Parathyroid adenoma (tissue), 2 donors: ENCODE results near the gene TAP2.

Source experiments
- H2AFZ ChIP-seq: fragments of 300-600 bp; sonication (generic); one replicate; pipeline ENCODE4 v1.7.0; 2017; ENCODE audit warnings: antibody characterized with exemption, mild to moderate bottlenecking
- H3K27ac ChIP-seq: fragments of 300-600 bp; sonication (generic); one replicate; pipeline ENCODE4 v1.7.0; 2017
- H3K27me3 ChIP-seq: fragments of 300-600 bp; sonication (generic); one replicate; pipeline ENCODE4 v1.7.0; 2017; ENCODE audit warnings: low read length; ENCODE audit not compliant: control insufficient read depth, insufficient read depth
- H3K36me3 ChIP-seq: fragments of 300-600 bp; sonication (generic); one replicate; pipeline ENCODE4 v1.7.0; 2017; ENCODE audit warnings: low read length; ENCODE audit not compliant: control insufficient read depth, insufficient read depth
- H3K4me1 ChIP-seq: fragments of 300-600 bp; sonication (generic); one replicate; pipeline ENCODE4 v1.7.0; 2017; ENCODE audit warnings: control low read depth
- H3K4me2 ChIP-seq: fragments of 300-600 bp; sonication (generic); one replicate; pipeline ENCODE4 v1.7.0; 2017; ENCODE audit warnings: low read length
- H3K4me3 ChIP-seq: fragments of 300-600 bp; sonication (generic); one replicate; pipeline ENCODE4 v1.7.0; 2017; ENCODE audit warnings: low read depth, low read length
- H3K79me2 ChIP-seq: fragments of 300-600 bp; sonication (generic); one replicate; pipeline ENCODE4 v1.7.0; 2017; ENCODE audit warnings: control low read depth
- H3K9ac ChIP-seq: fragments of 300-600 bp; sonication (generic); one replicate; pipeline ENCODE4 v1.7.0; 2017; ENCODE audit warnings: mild to moderate bottlenecking
- H3K9me3 ChIP-seq: fragments of 300-600 bp; sonication (generic); one replicate; pipeline ENCODE4 v1.7.0; 2017; ENCODE audit warnings: low read length; ENCODE audit not compliant: control insufficient read depth
- CTCF ChIP-seq: fragments of 300-600 bp; sonication (generic); IDR thresholded peaks from one replicate; pipeline ENCODE4 v1.7.0; 2017; ENCODE audit warnings: antibody characterized with exemption, mild to moderate bottlenecking
- donor health status: primary hyperparathyroidism.

TAP2 gene

GRCh38 chr6:32855467-32856174 is 17.1 kb upstream of the TAP2 start:
- Histone ChIP-seq H3K4me1 (peaks cover 5% of the 10 kb centered on the region), H3K9me3 (no peaks in the 10 kb centered on the region), H3K27ac (no peak overlapping the region), H3K27me3 (no peaks in the 10 kb centered on the region), H3K9ac (no peak overlapping the region), H3K4me2 (no peak overlapping the region), H3K4me3 (no peak overlapping the region), H3K79me2 (no peaks in the 10 kb centered on the region), H2AFZ (no peak overlapping the region), H3K36me3 (no peaks in the 10 kb centered on the region)
- TF ChIP-seq CTCF, result no peak

GRCh38 chr6:32854376-32855178 is 16.0 kb upstream of the TAP2 start:
- Histone ChIP-seq H3K4me1 (peaks cover 5% of the 10 kb centered on the region), H2AFZ (peak overlapping the region; percentile 99), H3K9me3 (no peaks in the 10 kb centered on the region), H3K9ac (no peak overlapping the region), H3K27me3 (no peaks in the 10 kb centered on the region), H3K27ac (peak overlapping the region; percentile 93), H3K79me2 (no peaks in the 10 kb centered on the region), H3K4me3 (peak overlapping the region; percentile 89), H3K36me3 (no peaks in the 10 kb centered on the region), H3K4me2 (peak overlapping the region; percentile 100)
- TF ChIP-seq CTCF, result no peak

- peak within 1 kb of the TSS; percentile 100 for H3K4me2 ChIP-seq
- no peaks in the 10 kb centered on the region for H3K36me3 ChIP-seq
- peak within 1 kb of the TSS; percentile 89 for H3K4me3 ChIP-seq
- peak within 1 kb of the TSS; percentile 93 for H3K27ac ChIP-seq
- H2AFZ ChIP-seq, result peak within 1 kb of the TSS; percentile 99
- H3K4me1 ChIP-seq, result peaks cover 5% of the 10 kb centered on the region
- H3K79me2 ChIP-seq, result no peaks in the 10 kb centered on the region
- H3K9ac ChIP-seq, result peak within 1 kb of the TSS; percentile 16
- no peaks in the 10 kb centered on the region for H3K9me3 ChIP-seq
- no peaks in the 10 kb centered on the region for H3K27me3 ChIP-seq
- TF ChIP-seq CTCF, result peak; percentile 97
These were observed 15.2 kb upstream of the TAP2 start, which contains the start of the genes PSMB9 and TAP1 for GRCh38 chr6:32853541-32854375. Gene PSMB9 (plus strand): TSS chr6:32854192. CDS start chr6:32854230, 38 bp downstream. Gene TAP1 (minus strand): TSS chr6:32853704. CDS start chr6:32853636, 68 bp downstream.

GRCh38 chr6:32852844-32853540 is 14.5 kb upstream of the TAP2 start:
- Histone ChIP-seq H3K4me2 (peak overlapping the region; percentile 100), H3K4me3 (peak overlapping the region; percentile 89), H3K9me3 (no peaks in the 10 kb centered on the region), H3K27me3 (no peaks in the 10 kb centered on the region), H2AFZ (peak overlapping the region; percentile 99), H3K79me2 (no peaks in the 10 kb centered on the region), H3K9ac (peak overlapping the region; percentile 16), H3K27ac (peak overlapping the region; percentile 93), H3K36me3 (no peaks in the 10 kb centered on the region), H3K4me1 (peaks cover 5% of the 10 kb centered on the region)
- no peak for TF ChIP-seq CTCF
